Right lobe of liver (tissue), 4 donors: ENCODE data around the gene DPH3.

Source experiments
- CTCF ChIP-seq, 4 donors: fragments of 200-600 bp in 3 of 4; fragments of 450-650 bp in 1 of 4; IDR thresholded peaks; one replicate each; pipeline versions ENCODE4 v1.5.1 to v1.8.0; 2016 to 2022; ENCODE audit warnings: antibody characterized with exemption in 4 of 4, mild to moderate bottlenecking in 2 of 4
- POLR2A ChIP-seq: fragments of 450-650 bp; IDR thresholded peaks from one replicate; pipeline ENCODE4 v1.6.1; 2017; ENCODE audit warnings: antibody characterized with exemption, mild to moderate bottlenecking
- donor health status: DM: no; HTN: no; CAD: no.
- donor health status: DM: no; HTN: no; CAD: no.
- donor health status: DM: no; HTN: yes; CAD: no.

GRCh38 chr3:16260046-16260445, 4.7 kb downstream of the DPH3 start:
- no peak for TF ChIP-seq CTCF (IDR thresholded peaks at IDR 0.05)
- no peak for TF ChIP-seq POLR2A
